ENCODE measurements around the gene WDR31.
"Not testable (repeated sequence)": the region's sequence is repeated elsewhere in the genome, so short reads cannot be mapped to it uniquely, and the experiment has no call there.

WDR31 gene

GRCh38 chr9:113368982-113369854 is 29.1 kb upstream of the WDR31 start:
- peaks cover 19 to 24% of the 10 kb centered on the region in 2 donors for H3K4me1 ChIP-seq (ENCODE audit: control insufficient read depth in 1 of 2, insufficient read depth in 2 of 2, low read length in 2 of 2)
- H3K27ac ChIP-seq (ENCODE audit: low read depth, low read length): no peak overlapping the region

DNA sequence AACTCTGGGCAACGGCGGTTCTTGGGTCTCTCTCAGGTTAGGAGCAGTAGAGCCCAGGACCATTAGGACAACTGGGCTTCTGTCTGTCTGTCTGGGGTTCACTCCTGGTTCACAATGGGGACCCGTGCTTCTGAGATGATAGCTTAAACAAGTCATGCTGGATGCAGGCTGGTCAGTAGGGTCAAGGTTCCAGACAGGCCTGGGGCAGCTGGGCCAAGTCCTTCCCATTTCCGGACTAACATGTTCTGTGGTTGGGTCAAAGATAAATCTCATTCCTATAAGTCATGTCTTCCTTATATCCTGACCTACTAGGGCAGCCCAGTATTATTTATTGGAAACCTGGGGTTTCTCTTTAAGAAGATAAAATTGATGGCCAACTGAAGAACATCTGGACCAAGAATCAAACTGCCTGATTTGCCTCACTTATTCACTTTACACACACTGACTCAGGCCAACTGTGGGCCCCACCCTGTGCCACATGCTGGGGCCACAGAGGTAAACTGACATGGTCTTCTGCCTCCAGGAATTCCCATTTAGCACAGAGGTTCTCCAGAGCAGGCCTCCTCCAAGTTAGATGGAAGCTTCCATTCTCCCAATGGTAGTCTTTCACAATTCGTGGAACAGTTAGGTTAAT is 28.4 kb upstream of the WDR31 start:
- H3K9ac ChIP-seq (ENCODE audit: low read depth in 1 of 2, low read length in 2 of 2): no peak overlapping the region
- H3K27me3 ChIP-seq (ENCODE audit: control insufficient read depth in 1 of 2, insufficient read depth in 2 of 2, low read length in 2 of 2): no peaks in the 10 kb centered on the region
- no peak overlapping the region for H3K27ac ChIP-seq (ENCODE audit: low read depth, low read length)

More at GRCh38 chr9:113368982-113369854, 29.1 kb upstream of the WDR31 start:
- no peaks in the 10 kb centered on the region for H3K9me3 ChIP-seq (ENCODE audit: control insufficient read depth in 1 of 2, low read length in 2 of 2)
- H3K9ac ChIP-seq (ENCODE audit: low read depth in 1 of 2, low read length in 2 of 2): no peak overlapping the region
- no peaks in the 10 kb centered on the region for H3K27me3 ChIP-seq (ENCODE audit: control insufficient read depth in 1 of 2, insufficient read depth in 2 of 2, low read length in 2 of 2)
- peaks cover 19 to 23% of the 10 kb centered on the region in 2 donors for H3K36me3 ChIP-seq (ENCODE audit: control insufficient read depth in 1 of 2, insufficient read depth in 2 of 2, low read length in 2 of 2)
- no peak overlapping the region for H3K4me3 ChIP-seq (ENCODE audit: low read depth in 1 of 2, low read length in 2 of 2)

GRCh38 chr9:113365652-113366051 is 25.6 kb upstream of the WDR31 start:
- not testable (repeated sequence) for H3K4me3 ChIP-seq (ENCODE audit: low read depth in 1 of 2, low read length in 2 of 2); H3K9ac ChIP-seq (ENCODE audit: low read depth in 1 of 2, low read length in 2 of 2); H3K9me3 ChIP-seq (ENCODE audit: control insufficient read depth in 1 of 2, low read length in 2 of 2); H3K36me3 ChIP-seq (ENCODE audit: control insufficient read depth in 1 of 2, insufficient read depth in 2 of 2, low read length in 2 of 2); H3K27me3 ChIP-seq (ENCODE audit: control insufficient read depth in 1 of 2, insufficient read depth in 2 of 2, low read length in 2 of 2); H3K27ac ChIP-seq (ENCODE audit: low read depth, low read length); H3K4me1 ChIP-seq (ENCODE audit: control insufficient read depth in 1 of 2, insufficient read depth in 2 of 2, low read length in 2 of 2)

More for the DNA sequence above, 28.4 kb upstream of the WDR31 start:
- no peak overlapping the region for H3K4me3 ChIP-seq (ENCODE audit: low read depth in 1 of 2, low read length in 2 of 2)
- H3K9me3 ChIP-seq (ENCODE audit: control insufficient read depth in 1 of 2, low read length in 2 of 2): no peaks in the 10 kb centered on the region
- H3K4me1 ChIP-seq (ENCODE audit: control insufficient read depth in 1 of 2, insufficient read depth in 2 of 2, low read length in 2 of 2): peaks cover 11 to 17% of the 10 kb centered on the region in 2 donors
- H3K36me3 ChIP-seq (ENCODE audit: control insufficient read depth in 1 of 2, insufficient read depth in 2 of 2, low read length in 2 of 2): peaks cover 13 to 16% of the 10 kb centered on the region in 2 donors

DNA sequence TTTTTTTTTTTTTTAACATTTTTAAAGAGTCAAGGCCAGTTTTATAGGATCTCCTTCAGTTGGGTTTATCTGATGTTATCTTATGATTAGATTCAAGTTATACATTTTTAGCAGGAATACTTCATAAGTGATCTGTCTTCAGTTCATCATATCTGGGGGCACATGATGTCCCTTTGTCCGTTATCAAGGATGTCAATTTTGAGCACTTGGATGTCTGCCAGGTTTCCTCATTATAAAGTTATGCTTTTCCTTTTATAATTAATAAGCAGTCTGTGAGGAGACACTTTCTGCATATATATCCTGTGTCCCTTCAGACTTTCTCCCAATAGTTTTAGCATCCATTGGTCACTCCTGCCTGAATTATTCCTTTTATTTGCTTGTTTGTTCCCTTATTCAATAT is 24.9 kb upstream of the WDR31 start:
- Histone ChIP-seq H3K9ac (ENCODE audit: low read depth in 1 of 2, low read length in 2 of 2) (no peak overlapping the region), H3K4me1 (ENCODE audit: control insufficient read depth in 1 of 2, insufficient read depth in 2 of 2, low read length in 2 of 2) (no peaks in the 10 kb centered on the region), H3K27ac (ENCODE audit: low read depth, low read length) (no peak overlapping the region), H3K36me3 (ENCODE audit: control insufficient read depth in 1 of 2, insufficient read depth in 2 of 2, low read length in 2 of 2) (peaks cover 3 to 4% of the 10 kb centered on the region in 2 donors), H3K4me3 (ENCODE audit: low read depth in 1 of 2, low read length in 2 of 2) (no peak overlapping the region), H3K27me3 (ENCODE audit: control insufficient read depth in 1 of 2, insufficient read depth in 2 of 2, low read length in 2 of 2) (no peaks in the 10 kb centered on the region), H3K9me3 (ENCODE audit: control insufficient read depth in 1 of 2, low read length in 2 of 2) (no peaks in the 10 kb centered on the region)

GRCh38 chr9:113363336-113363735 is 23.3 kb upstream of the WDR31 start:
- H3K9ac ChIP-seq (ENCODE audit: low read depth in 1 of 2, low read length in 2 of 2): no peak overlapping the region

GRCh38 chr9:113361304-113362018 is 21.4 kb upstream of the WDR31 start:
- Histone ChIP-seq H3K9me3 (ENCODE audit: control insufficient read depth in 1 of 2, low read length in 2 of 2) (no peaks in the 10 kb centered on the region), H3K9ac (ENCODE audit: low read depth in 1 of 2, low read length in 2 of 2) (no peak overlapping the region), H3K4me1 (ENCODE audit: control insufficient read depth in 1 of 2, insufficient read depth in 2 of 2, low read length in 2 of 2) (no peaks in the 10 kb centered on the region), H3K36me3 (ENCODE audit: control insufficient read depth in 1 of 2, insufficient read depth in 2 of 2, low read length in 2 of 2) (peaks cover 2 to 6% of the 10 kb centered on the region in 2 donors), H3K4me3 (ENCODE audit: low read depth in 1 of 2, low read length in 2 of 2) (no peak overlapping the region), H3K27me3 (ENCODE audit: control insufficient read depth in 1 of 2, insufficient read depth in 2 of 2, low read length in 2 of 2) (no peaks in the 10 kb centered on the region), H3K27ac (ENCODE audit: low read depth, low read length) (no peak overlapping the region)

More at GRCh38 chr9:113363336-113363735, 23.3 kb upstream of the WDR31 start:
- Histone ChIP-seq H3K9me3 (ENCODE audit: control insufficient read depth in 1 of 2, low read length in 2 of 2) (no peaks in the 10 kb centered on the region), H3K27me3 (ENCODE audit: control insufficient read depth in 1 of 2, insufficient read depth in 2 of 2, low read length in 2 of 2) (no peaks in the 10 kb centered on the region), H3K36me3 (ENCODE audit: control insufficient read depth in 1 of 2, insufficient read depth in 2 of 2, low read length in 2 of 2) (peaks cover 5 to 6% of the 10 kb centered on the region in 2 donors), H3K27ac (ENCODE audit: low read depth, low read length) (no peak overlapping the region), H3K4me1 (ENCODE audit: control insufficient read depth in 1 of 2, insufficient read depth in 2 of 2, low read length in 2 of 2) (no peaks in the 10 kb centered on the region), H3K4me3 (ENCODE audit: low read depth in 1 of 2, low read length in 2 of 2) (no peak overlapping the region)

DNA sequence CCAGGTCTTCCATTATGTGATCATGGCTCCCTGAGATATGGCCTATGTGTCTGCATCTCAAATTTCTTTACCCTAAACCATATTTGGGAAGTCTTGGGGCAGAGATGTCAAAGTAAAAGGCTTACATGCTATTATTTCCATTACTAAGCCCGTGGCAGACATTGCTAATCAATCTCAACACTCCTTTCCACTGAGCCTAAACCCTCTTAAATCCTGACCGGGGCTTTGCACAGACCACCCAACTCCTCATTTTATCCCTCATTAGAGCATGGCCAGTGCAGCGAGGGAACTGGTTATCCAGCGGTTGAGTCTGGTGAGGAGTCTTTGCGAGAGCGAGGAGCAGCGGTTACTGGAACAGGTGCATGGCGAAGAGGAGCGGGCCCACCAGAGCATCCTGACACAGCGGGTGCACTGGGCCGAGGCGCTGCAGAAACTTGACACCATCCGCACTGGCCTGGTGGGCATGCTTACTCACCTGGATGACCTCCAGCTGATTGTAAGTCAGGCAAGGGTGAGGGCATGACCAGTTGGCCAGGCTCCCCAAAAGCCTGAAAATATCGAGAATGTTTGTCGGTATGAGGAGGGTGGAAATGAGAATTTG is 20.3 kb upstream of the WDR31 start:
- Histone ChIP-seq H3K27ac (ENCODE audit: low read depth, low read length) (no peak overlapping the region), H3K27me3 (ENCODE audit: control insufficient read depth in 1 of 2, insufficient read depth in 2 of 2, low read length in 2 of 2) (no peaks in the 10 kb centered on the region), H3K4me3 (ENCODE audit: low read depth in 1 of 2, low read length in 2 of 2) (no peak overlapping the region), H3K36me3 (ENCODE audit: control insufficient read depth in 1 of 2, insufficient read depth in 2 of 2, low read length in 2 of 2) (peaks cover 2 to 6% of the 10 kb centered on the region in 2 donors), H3K9me3 (ENCODE audit: control insufficient read depth in 1 of 2, low read length in 2 of 2) (no peaks in the 10 kb centered on the region), H3K4me1 (ENCODE audit: control insufficient read depth in 1 of 2, insufficient read depth in 2 of 2, low read length in 2 of 2) (no peaks in the 10 kb centered on the region), H3K9ac (ENCODE audit: low read depth in 1 of 2, low read length in 2 of 2) (no peak overlapping the region)

DNA sequence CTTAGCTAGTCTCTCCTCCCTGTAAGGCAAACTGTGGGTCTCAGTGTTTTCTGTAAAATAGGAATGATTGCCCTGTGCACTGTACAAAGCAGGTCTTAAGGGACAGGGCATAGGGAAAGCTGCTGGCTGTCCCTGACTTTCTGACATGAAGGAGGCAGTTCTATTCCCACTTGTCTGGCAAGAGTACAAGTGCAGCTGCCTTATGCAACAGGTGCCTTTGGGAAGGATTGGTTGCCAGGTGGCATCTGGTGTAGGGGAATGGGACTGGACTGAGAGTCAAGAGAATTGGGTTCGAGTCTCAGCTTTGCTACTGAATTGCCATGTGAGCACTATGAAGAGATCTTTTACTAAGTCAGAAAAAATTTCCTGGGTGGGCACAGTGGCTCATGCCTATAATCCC is 19.3 kb upstream of the WDR31 start:
- Histone ChIP-seq H3K9me3 (ENCODE audit: control insufficient read depth in 1 of 2, low read length in 2 of 2) (no peaks in the 10 kb centered on the region), H3K27ac (ENCODE audit: low read depth, low read length) (no peak overlapping the region), H3K9ac (ENCODE audit: low read depth in 1 of 2, low read length in 2 of 2) (no peak overlapping the region)

GRCh38 chr9:113356686-113357292 is 16.7 kb upstream of the WDR31 start:
- Histone ChIP-seq H3K27me3 (ENCODE audit: control insufficient read depth in 1 of 2, insufficient read depth in 2 of 2, low read length in 2 of 2) (no peaks in the 10 kb centered on the region), H3K4me3 (ENCODE audit: low read depth in 1 of 2, low read length in 2 of 2) (no peak overlapping the region), H3K9ac (ENCODE audit: low read depth in 1 of 2, low read length in 2 of 2) (no peak overlapping the region), H3K27ac (ENCODE audit: low read depth, low read length) (no peak overlapping the region), H3K36me3 (ENCODE audit: control insufficient read depth in 1 of 2, insufficient read depth in 2 of 2, low read length in 2 of 2) (peaks cover 2 to 3% of the 10 kb centered on the region in 2 donors), H3K4me1 (ENCODE audit: control insufficient read depth in 1 of 2, insufficient read depth in 2 of 2, low read length in 2 of 2) (no peaks in the 10 kb centered on the region), H3K9me3 (ENCODE audit: control insufficient read depth in 1 of 2, low read length in 2 of 2) (no peaks in the 10 kb centered on the region)

More for the DNA sequence above, 19.3 kb upstream of the WDR31 start:
- Histone ChIP-seq H3K4me3 (ENCODE audit: low read depth in 1 of 2, low read length in 2 of 2) (no peak overlapping the region), H3K4me1 (ENCODE audit: control insufficient read depth in 1 of 2, insufficient read depth in 2 of 2, low read length in 2 of 2) (no peaks in the 10 kb centered on the region), H3K27me3 (ENCODE audit: control insufficient read depth in 1 of 2, insufficient read depth in 2 of 2, low read length in 2 of 2) (no peaks in the 10 kb centered on the region), H3K36me3 (ENCODE audit: control insufficient read depth in 1 of 2, insufficient read depth in 2 of 2, low read length in 2 of 2) (peaks cover 2 to 6% of the 10 kb centered on the region in 2 donors)
